Peyer's patch (tissue), 4 donors: ENCODE results near the gene WNK4.

Source experiments
- CTCF ChIP-seq, 6 experiments: fragments of 450-650 bp in 4 of 6; fragments of 200-600 bp in 2 of 6; sonication (generic) in 1 of 6; IDR thresholded peaks; one replicate each; pipeline ENCODE4 v1.5.1; 2017 to 2019; ENCODE audit warnings: antibody characterized with exemption in 6 of 6, mild to moderate bottlenecking in 3 of 6, moderate library complexity in 1 of 6
- POLR2A ChIP-seq, 2 donors: fragments of 450-650 bp; IDR thresholded peaks; one replicate each; pipeline ENCODE4 v1.5.1; 2017; ENCODE audit warnings: antibody characterized with exemption in 2 of 2, mild to moderate bottlenecking in 2 of 2, moderate library complexity in 2 of 2

- no peak for TF ChIP-seq CTCF (IDR thresholded peaks at IDR 0.05)
- TF ChIP-seq POLR2A (IDR thresholded peaks at IDR 0.05), result no peak
These were observed 53.5 kb downstream of the WNK4 start for GRCh38 chr17:42833767-42834422.
